Measurements from ENCODE around the gene NTN1. TPM values are rescaled to one million over a fixed set of nuclear protein-coding genes. Genes with fewer than 3 reads are reported as not detected.

The NTN1 gene
- total RNA-seq, 1 experiment from 2014 or later = 4.2 TPM

DNA sequence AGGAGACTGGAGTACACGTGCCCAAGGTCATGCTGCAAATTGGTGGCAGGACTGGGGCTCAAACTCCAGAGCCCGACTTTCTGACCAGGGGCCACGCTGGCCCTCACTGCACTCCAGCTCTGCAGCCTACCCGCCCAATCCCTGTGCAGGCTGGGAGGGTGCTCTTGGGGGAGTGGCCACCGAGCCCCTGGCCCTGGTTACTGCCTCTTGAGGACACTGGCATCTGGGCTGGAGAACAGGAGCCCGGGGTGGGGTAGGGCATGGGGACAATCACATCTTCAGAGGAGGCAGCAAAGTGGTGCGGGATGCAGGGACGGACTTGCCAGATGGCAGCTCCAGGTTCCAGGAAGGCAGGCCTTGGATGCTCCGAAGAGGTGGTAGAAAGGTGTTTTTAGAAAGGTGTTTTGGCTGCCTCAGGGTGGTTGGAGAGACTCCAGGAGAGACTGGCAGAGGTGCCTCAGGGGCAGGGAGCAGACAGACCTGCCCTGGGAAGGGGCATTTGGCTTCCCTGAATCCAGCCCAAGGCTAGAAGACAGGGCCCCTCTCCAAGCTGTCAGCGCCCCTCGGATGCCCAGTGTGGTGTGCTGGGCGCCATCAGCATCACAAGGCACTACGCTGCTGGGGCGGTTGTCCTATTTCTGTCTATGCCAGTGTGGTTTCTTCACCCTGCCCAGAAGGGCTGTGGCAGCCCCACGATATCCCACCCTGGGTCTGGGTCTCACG, 220.6 kb downstream of the NTN1 start:
- H3K4me3 ChIP-seq (replicated peaks in 1 of 2; ENCODE audit: low read depth in 1 of 2, low read length in 2 of 2) = no peak overlapping the region
- no peak overlapping the region for H3K4me2 ChIP-seq (ENCODE audit: low read length)
- no peaks in the 10 kb centered on the region for H3K79me2 ChIP-seq (ENCODE audit: insufficient read depth, low read length)
- DNase-seq (ENCODE audit: low read depth, low spot score) (no peak), ATAC-seq (no peak)
- H3K36me3 ChIP-seq (ENCODE audit: control insufficient read depth in 1 of 2, insufficient read depth in 2 of 2, low read length in 2 of 2) = no peaks in the 10 kb centered on the region
- RAD21 ChIA-PET (ENCODE audit: low non-redundant PET in 1 of 2, low total read pairs in 2 of 2, uncharacterized antibody in 2 of 2, unreplicated experiment in 2 of 2) = no interaction called here
- CTCF ChIA-PET = no interaction called here
- TF ChIP-seq, protein P1, sequence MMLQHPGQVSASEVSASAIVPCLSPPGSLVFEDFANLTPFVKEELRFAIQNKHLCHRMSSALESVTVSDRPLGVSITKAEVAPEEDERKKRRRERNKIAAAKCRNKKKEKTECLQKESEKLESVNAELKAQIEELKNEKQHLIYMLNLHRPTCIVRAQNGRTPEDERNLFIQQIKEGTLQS (IDR thresholded peaks at IDR 0.05) = no peak
- TF ChIP-seq ZFX (IDR thresholded peaks at IDR 0.05) (no peak), SIN3A (IDR thresholded peaks at IDR 0.05; ENCODE audit: low read depth) (no peak), EGR1 (IDR thresholded peaks at IDR 0.05; ENCODE audit: low read depth) (no peak), ZNF274 (IDR thresholded peaks at IDR 0.05; ENCODE audit: low read depth, low read length) (no peak), TCF7L2 (IDR thresholded peaks at IDR 0.05; ENCODE audit: borderline replicate concordance, extremely low read depth, insufficient read depth, insufficient read length) (no peak), EZH2phosphoT487 (IDR thresholded peaks at IDR 0.05; ENCODE audit: borderline replicate concordance) (no peak), YY1 (IDR thresholded peaks at IDR 0.05; ENCODE audit: extremely low read depth, insufficient replicate concordance, low read depth, low read length) (no peak), CEBPB (IDR thresholded peaks at IDR 0.05; ENCODE audit: low read depth) (no peak), POLR2AphosphoS5 (IDR thresholded peaks at IDR 0.05; ENCODE audit: low read depth, low read length) (no peak), EZH2 (IDR thresholded peaks at IDR 0.05) (no peak), RAD21 (IDR thresholded peaks at IDR 0.05; ENCODE audit: low read depth) (no peak), CBX3 (IDR thresholded peaks at IDR 0.05; ENCODE audit: low read depth) (no peak), ELF1 (IDR thresholded peaks at IDR 0.05; ENCODE audit: borderline replicate concordance, low read depth) (no peak), SRF (IDR thresholded peaks at IDR 0.05; ENCODE audit: low read depth) (no peak)
- TF ChIP-seq, protein P2, sequence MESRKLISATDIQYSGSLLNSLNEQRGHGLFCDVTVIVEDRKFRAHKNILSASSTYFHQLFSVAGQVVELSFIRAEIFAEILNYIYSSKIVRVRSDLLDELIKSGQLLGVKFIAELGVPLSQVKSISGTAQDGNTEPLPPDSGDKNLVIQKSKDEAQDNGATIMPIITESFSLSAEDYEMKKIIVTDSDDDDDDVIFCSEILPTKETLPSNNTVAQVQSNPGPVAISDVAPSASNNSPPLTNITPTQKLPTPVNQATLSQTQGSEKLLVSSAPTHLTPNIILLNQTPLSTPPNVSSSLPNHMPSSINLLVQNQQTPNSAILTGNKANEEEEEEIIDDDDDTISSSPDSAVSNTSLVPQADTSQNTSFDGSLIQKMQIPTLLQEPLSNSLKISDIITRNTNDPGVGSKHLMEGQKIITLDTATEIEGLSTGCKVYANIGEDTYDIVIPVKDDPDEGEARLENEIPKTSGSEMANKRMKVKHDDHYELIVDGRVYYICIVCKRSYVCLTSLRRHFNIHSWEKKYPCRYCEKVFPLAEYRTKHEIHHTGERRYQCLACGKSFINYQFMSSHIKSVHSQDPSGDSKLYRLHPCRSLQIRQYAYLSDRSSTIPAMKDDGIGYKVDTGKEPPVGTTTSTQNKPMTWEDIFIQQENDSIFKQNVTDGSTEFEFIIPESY (IDR thresholded peaks at IDR 0.05; ENCODE audit: extremely low read depth, insufficient replicate concordance, low read length) = no peak
- TF ChIP-seq, protein P3, sequence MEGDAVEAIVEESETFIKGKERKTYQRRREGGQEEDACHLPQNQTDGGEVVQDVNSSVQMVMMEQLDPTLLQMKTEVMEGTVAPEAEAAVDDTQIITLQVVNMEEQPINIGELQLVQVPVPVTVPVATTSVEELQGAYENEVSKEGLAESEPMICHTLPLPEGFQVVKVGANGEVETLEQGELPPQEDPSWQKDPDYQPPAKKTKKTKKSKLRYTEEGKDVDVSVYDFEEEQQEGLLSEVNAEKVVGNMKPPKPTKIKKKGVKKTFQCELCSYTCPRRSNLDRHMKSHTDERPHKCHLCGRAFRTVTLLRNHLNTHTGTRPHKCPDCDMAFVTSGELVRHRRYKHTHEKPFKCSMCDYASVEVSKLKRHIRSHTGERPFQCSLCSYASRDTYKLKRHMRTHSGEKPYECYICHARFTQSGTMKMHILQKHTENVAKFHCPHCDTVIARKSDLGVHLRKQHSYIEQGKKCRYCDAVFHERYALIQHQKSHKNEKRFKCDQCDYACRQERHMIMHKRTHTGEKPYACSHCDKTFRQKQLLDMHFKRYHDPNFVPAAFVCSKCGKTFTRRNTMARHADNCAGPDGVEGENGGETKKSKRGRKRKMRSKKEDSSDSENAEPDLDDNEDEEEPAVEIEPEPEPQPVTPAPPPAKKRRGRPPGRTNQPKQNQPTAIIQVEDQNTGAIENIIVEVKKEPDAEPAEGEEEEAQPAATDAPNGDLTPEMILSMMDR (IDR thresholded peaks at IDR 0.05 in 2 of 3, conservative IDR thresholded peaks at IDR 0.05 in 1 of 3; ENCODE audit: borderline replicate concordance in 1 of 3, insufficient read depth in 1 of 3, low read depth in 2 of 3, low read length in 2 of 3) = no peak
- no peaks in the 10 kb centered on the region for H3K9me3 ChIP-seq (ENCODE audit: control insufficient read depth in 1 of 2, insufficient read depth in 1 of 2, low read depth in 1 of 2, low read length in 2 of 2)
- H3K27ac ChIP-seq (ENCODE audit: low read depth, low read length) = no peak overlapping the region
- H3K4me1 ChIP-seq (ENCODE audit: control insufficient read depth in 1 of 2, insufficient read depth in 2 of 2, low read length in 2 of 2) = peaks cover 13 to 16% of the 10 kb centered on the region in 2 experiments
- H3K9ac ChIP-seq (ENCODE audit: low read length) = no peak overlapping the region
- no TSS peak for BruUV-seq (replicated peaks)
- H4K20me1 ChIP-seq (ENCODE audit: insufficient read depth) = no peaks in the 10 kb centered on the region
- intact Hi-C loops (cut with micrococcal nuclease) = no loop called here
- no peaks in the 10 kb centered on the region for H3K9me2 ChIP-seq (ENCODE audit: insufficient read depth)
- no peak overlapping the region for H2AFZ ChIP-seq (ENCODE audit: low read depth, low read length, poor library complexity, severe bottlenecking)
- no peaks in the 10 kb centered on the region for H3K27me3 ChIP-seq (ENCODE audit: insufficient read depth, low read length)
- POLR2A ChIA-PET = no interaction called here

Data from HCT116 (cell line).